Tibial nerve (tissue), 4 donors: Measurements from ENCODE around the gene ENO1. TPM values are rescaled to one million over a fixed set of nuclear protein-coding genes. Genes with fewer than 3 reads are reported as not detected.
"Not testable (repeated sequence)": the region's sequence is repeated elsewhere in the genome, so short reads cannot be mapped to it uniquely, and the experiment has no call there.

Source experiments
- DNase-seq, 2 donors: peaks; one replicate each; pipeline ENCODE4 v3.0.0-alpha.2; 2019; ENCODE audit warnings: low spot score in 2 of 2
- H3K27ac ChIP-seq, 4 donors: fragments of 200-600 bp; sonication (generic) in 3 of 4; one replicate each; pipeline ENCODE4 v1.5.1; 2017 to 2019; ENCODE audit warnings: mild to moderate bottlenecking in 1 of 4
- H3K27me3 ChIP-seq, 2 donors: fragments of 200-600 bp; sonication (generic) in 1 of 2; one replicate each; pipeline versions ENCODE4 v1.5.1 to v1.6.0; 2017 to 2019
- H3K36me3 ChIP-seq, 3 donors: fragments of 200-600 bp; sonication (generic); one replicate each; pipeline ENCODE4 v1.5.1; 2018 to 2019
- H3K4me1 ChIP-seq, 4 donors: fragments of 200-600 bp; sonication (generic) in 3 of 4; one replicate each; pipeline ENCODE4 v1.5.1; 2017 to 2019
- H3K4me3 ChIP-seq, 4 donors: fragments of 200-600 bp; sonication (generic) in 3 of 4; one replicate each; pipeline ENCODE4 v1.5.1; 2017 to 2019; ENCODE audit warnings: mild to moderate bottlenecking in 1 of 4, moderate library complexity in 1 of 4
- H3K9me3 ChIP-seq, 4 donors: fragments of 200-600 bp; sonication (generic) in 3 of 4; one replicate each; pipeline ENCODE4 v1.5.1; 2017 to 2019
- EP300 ChIP-seq, 2 donors: sonication (generic); formaldehyde crosslinking; IDR thresholded peaks; one replicate each; pipeline ENCODE4 v1.6.1; 2017; ENCODE audit warnings: antibody characterized with exemption in 2 of 2, mild to moderate bottlenecking in 1 of 2
- POLR2A ChIP-seq, 2 donors: fragments of 450-650 bp; IDR thresholded peaks; one replicate each; pipeline ENCODE4 v1.6.1; 2017; ENCODE audit warnings: antibody characterized with exemption in 2 of 2, mild to moderate bottlenecking in 2 of 2, moderate library complexity in 2 of 2
- whole genome bisulfite sequencing, 2 donors: methylation state at CpG; one replicate each; pipeline ENCODE4 v1.1.5; 2018; 5-methylcytosine and 5-hydroxymethylcytosine counted together
- total RNA-seq, 4 donors: library from RNA; depleted of rRNA; stranded (reverse); fragments of >200 nt; gene quantifications; one replicate each; pipeline ENCODE4 v1.1.0, GENCODE V29; 2016
- TF ChIP-seq, protein P1 (sequence below), 5 experiments: fragments of 200-600 bp in 3 of 5; fragments of 450-650 bp in 2 of 5; sonication (generic) in 3 of 5; IDR thresholded peaks; one replicate each; pipeline ENCODE4 v1.5.1; 2016 to 2019; ENCODE audit warnings: antibody characterized with exemption in 5 of 5, mild to moderate bottlenecking in 3 of 5, moderate library complexity in 2 of 5

ENO1 gene
- total RNA-seq, 4 donors from 2014 or later = 373 to 741 (median 459) TPM

DNA sequence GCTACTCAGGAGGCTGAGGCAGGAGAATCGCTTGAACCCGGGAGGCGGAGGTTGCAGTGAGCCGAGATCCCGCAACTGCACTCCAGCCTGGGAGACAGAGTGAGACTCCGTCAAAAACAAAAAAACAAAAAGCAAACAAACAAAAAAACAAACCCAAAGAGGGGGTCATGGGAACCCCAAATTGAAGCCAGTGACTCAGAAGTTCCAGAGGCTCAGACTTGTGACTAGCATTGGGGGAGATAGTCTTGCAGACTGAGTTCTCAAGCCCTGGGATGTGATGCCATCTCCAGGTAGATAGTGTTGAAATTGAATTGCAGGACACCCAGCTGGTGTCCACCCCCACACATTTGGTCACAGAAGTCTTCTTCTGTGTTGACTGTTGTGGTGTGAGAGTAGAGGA is 24.9 kb upstream of the ENO1 start:
- Histone ChIP-seq H3K27ac (peak overlapping the region in 2 of 4 donors; percentile 69 to 74), H3K36me3 (no peaks in the 10 kb centered on the region), H3K27me3 (no peaks in the 10 kb centered on the region), H3K9me3 (no peaks in the 10 kb centered on the region), H3K4me3 (no peak overlapping the region), H3K4me1 (peaks cover 0 to 39% (median 11%) of the 10 kb centered on the region in 4 donors)
- TF ChIP-seq EP300 (IDR thresholded peaks at IDR 0.05) (no peak), POLR2A (IDR thresholded peaks at IDR 0.05) (no peak)
- TF ChIP-seq, protein P1, sequence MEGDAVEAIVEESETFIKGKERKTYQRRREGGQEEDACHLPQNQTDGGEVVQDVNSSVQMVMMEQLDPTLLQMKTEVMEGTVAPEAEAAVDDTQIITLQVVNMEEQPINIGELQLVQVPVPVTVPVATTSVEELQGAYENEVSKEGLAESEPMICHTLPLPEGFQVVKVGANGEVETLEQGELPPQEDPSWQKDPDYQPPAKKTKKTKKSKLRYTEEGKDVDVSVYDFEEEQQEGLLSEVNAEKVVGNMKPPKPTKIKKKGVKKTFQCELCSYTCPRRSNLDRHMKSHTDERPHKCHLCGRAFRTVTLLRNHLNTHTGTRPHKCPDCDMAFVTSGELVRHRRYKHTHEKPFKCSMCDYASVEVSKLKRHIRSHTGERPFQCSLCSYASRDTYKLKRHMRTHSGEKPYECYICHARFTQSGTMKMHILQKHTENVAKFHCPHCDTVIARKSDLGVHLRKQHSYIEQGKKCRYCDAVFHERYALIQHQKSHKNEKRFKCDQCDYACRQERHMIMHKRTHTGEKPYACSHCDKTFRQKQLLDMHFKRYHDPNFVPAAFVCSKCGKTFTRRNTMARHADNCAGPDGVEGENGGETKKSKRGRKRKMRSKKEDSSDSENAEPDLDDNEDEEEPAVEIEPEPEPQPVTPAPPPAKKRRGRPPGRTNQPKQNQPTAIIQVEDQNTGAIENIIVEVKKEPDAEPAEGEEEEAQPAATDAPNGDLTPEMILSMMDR (IDR thresholded peaks at IDR 0.05) = no peak
- DNase-seq = no peak
- WGBS, 2 donors = 94 to 99% methylated on average over 6 of the region's 6 CpGs

DNA sequence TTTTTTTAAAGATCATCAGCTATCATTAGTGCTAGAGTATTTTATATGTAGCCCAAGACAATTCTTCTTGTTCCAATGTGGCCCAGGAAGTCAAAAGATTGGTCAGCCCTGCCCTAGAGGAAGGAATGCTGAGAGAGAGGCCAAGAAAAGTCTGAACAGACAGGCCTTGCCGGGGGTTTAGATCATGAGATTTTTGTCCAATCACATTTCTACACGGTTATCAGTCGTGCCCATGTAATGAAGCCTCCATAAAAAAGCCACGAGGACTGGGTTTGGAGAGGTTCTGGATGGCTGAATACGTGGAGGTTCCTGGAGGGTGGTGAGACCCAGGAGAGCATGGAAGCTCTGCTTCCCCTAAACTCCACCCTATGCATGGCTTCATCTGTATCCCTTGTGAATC is 24.3 kb upstream of the ENO1 start:
- H3K27me3 ChIP-seq = no peaks in the 10 kb centered on the region
- no peak for DNase-seq
- no peaks in the 10 kb centered on the region for H3K9me3 ChIP-seq
- TF ChIP-seq, protein P1 (IDR thresholded peaks at IDR 0.05) = no peak
- TF ChIP-seq POLR2A (IDR thresholded peaks at IDR 0.05) (no peak), EP300 (IDR thresholded peaks at IDR 0.05) (no peak)
- no peak overlapping the region for H3K4me3 ChIP-seq
- no peaks in the 10 kb centered on the region for H3K36me3 ChIP-seq
- peaks cover 0 to 39% (median 11%) of the 10 kb centered on the region in 4 donors for H3K4me1 ChIP-seq
- 61 to 63% methylated on average over 5 of the region's 5 CpGs for WGBS, 2 donors
- H3K27ac ChIP-seq = peak overlapping the region in 2 of 4 donors; percentile 69 to 74

DNA sequence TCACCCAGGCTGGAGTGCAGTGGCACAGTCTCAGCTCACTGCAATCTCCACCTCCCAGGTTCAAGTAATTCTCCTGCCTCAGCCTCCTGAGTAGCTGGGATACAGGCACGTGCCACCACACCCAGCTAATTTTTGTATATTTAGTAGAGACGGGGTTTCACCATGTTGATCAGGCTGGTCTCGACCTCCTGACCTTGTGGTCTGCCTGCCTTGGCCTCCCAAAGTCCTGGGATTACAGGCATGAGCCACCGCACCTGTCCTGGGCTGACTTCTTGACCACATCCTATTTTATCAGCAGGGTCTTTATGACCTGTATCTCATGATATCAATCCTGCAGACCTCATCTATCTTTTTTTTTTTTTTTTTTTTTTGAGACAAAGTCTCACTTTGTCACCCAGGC is 22.2 kb upstream of the ENO1 start:
- not testable (repeated sequence) for H3K27ac ChIP-seq, H3K27me3 ChIP-seq, H3K4me3 ChIP-seq, H3K36me3 ChIP-seq, H3K9me3 ChIP-seq, DNase-seq
- peaks cover 0 to 34% (median 11%) of the 10 kb centered on the region in 4 donors for H3K4me1 ChIP-seq
- WGBS, 2 donors = 84 to 86% methylated on average over 4 of the region's 4 CpGs

DNA sequence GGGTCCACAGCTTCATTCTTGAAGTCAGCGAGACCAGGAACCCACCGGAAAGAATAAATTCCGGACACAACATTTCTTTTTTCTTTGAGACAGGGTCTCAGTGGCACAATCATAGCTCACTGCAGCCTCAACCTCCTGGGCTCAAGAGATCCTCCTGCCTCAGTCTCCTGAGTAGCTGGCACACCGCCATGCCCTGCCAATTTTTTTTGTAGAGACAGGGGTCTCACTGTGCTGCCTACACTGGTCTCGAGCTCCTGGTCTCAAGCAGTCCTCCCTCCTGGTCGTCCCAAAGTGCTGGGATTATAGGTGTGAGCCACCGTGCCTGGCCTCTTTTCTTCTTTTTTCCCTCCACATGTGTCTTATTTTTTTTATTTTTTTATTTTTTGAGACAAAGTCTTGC is 20.6 kb upstream of the ENO1 start:
- 92 to 97% methylated on average over 7 of the region's 7 CpGs for WGBS, 2 donors
- H3K9me3 ChIP-seq = no peaks in the 10 kb centered on the region
- H3K4me1 ChIP-seq = peaks cover 0 to 17% (median 4%) of the 10 kb centered on the region in 4 donors
- H3K27ac ChIP-seq = peak overlapping the region in 1 of 4 donors; percentile 6
- no peaks in the 10 kb centered on the region for H3K27me3 ChIP-seq
- H3K36me3 ChIP-seq = no peaks in the 10 kb centered on the region
- no peak for DNase-seq
- no peak overlapping the region for H3K4me3 ChIP-seq
- TF ChIP-seq EP300 (IDR thresholded peaks at IDR 0.05) = no peak
- no peak for TF ChIP-seq POLR2A (IDR thresholded peaks at IDR 0.05)
- TF ChIP-seq, protein P1 (IDR thresholded peaks at IDR 0.05) = no peak

DNA sequence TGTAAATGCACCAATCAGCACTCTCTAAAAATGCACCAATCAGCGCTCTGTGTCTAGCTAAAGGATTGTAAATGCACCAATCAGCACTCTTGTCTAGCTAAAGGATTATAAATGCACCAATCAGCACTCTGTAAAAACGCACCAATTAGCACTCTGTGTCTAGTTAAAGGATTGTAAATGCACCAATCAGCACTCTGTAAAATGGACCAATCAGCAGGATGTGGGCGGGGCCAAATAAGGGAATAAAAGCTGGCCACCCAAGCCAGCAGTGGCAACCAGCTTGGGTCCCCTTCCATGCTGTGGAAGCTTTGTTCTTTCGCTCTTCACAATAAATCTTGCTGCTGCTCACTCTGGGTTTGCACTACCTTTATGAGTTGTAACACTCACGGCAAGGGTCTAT is 19.9 kb upstream of the ENO1 start:
- not testable (repeated sequence) for DNase-seq, H3K27ac ChIP-seq, H3K36me3 ChIP-seq, H3K4me3 ChIP-seq, H3K27me3 ChIP-seq, H3K9me3 ChIP-seq
- peaks cover 0 to 11% (median under 1%) of the 10 kb centered on the region in 4 donors for H3K4me1 ChIP-seq
- WGBS, 2 donors = 87 to 92% methylated on average over 5 of the region's 5 CpGs

DNA sequence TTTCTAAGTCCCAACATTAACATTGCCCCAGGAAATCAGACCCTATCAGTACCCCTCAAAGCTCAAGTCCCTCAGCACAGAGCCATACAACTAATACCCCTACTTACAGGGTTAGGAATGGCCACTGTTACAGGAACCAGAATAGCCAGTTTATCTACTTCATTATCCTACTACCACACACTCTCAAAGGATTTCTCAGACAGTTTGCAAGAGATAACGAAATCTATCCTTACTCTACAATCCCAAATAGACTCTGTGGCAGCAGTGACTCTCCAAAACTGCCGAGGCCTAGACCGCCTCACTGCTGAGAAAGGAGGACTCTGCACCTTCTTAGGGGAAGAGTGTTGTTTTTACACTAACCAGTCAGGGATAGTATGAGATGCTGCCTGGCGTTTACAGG is 19.0 kb upstream of the ENO1 start:
- H3K27ac ChIP-seq, H3K4me3 ChIP-seq, H3K4me1 ChIP-seq, H3K36me3 ChIP-seq, H3K27me3 ChIP-seq, H3K9me3 ChIP-seq, DNase-seq: not testable (repeated sequence)
- WGBS, 2 donors = 90 to 97% methylated on average over 4 of the region's 4 CpGs

DNA sequence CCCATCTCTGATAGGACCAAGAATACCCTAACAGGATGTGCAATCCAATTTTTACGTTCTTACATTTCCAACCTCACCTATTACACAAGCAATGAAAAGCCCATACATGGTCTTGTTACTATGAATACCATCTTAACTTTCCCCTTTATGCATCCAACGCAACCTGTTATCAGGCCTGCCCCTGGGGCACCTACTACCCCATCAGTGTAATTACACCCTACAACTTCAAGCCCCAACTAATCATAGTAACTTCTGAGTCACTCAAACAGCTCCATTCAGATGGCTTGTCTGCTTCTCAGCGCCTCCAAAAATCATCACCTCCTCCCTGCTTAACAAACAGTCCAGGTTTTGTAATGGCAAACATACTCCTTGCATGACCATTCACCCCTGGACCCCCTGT is 18.3 kb upstream of the ENO1 start:
- H3K27me3 ChIP-seq, H3K36me3 ChIP-seq, H3K27ac ChIP-seq, DNase-seq, H3K4me3 ChIP-seq, H3K9me3 ChIP-seq, H3K4me1 ChIP-seq: not testable (repeated sequence)
- 74 to 77% methylated on average over 3 of the region's 3 CpGs for WGBS, 2 donors
